Neural crest cell (in vitro differentiated cells): ENCODE results near the gene NUP93. TPM values are rescaled to one million over a fixed set of nuclear protein-coding genes. Genes with fewer than 3 reads are reported as not detected.
A peak's percentile ranks its signal among the peaks of the same experiment; 100 is the strongest.
"Not testable (repeated sequence)": the region's sequence is repeated elsewhere in the genome, so short reads cannot be mapped to it uniquely, and the experiment has no call there.

Source experiments
- DNase-seq: peaks from one replicate; pipeline ENCODE4 v3.0.0; 2021; ENCODE audit warnings: low read depth, mixed read lengths, low spot score
- H3K27ac Mint-ChIP-seq: one replicate; pipeline ENCODE4 v1.8.0; 2021; ENCODE audit warnings: mild to moderate bottlenecking, mixed read lengths; ENCODE audit not compliant: unreplicated experiment
- H3K27me3 Mint-ChIP-seq: 2 replicates; pipeline ENCODE4 v1.8.0; 2021; ENCODE audit warnings: low read depth, mild to moderate bottlenecking, mixed read lengths
- H3K36me3 Mint-ChIP-seq: 2 replicates; pipeline ENCODE4 v1.8.0; 2021; ENCODE audit warnings: low read depth, mild to moderate bottlenecking, mixed read lengths
- H3K4me1 Mint-ChIP-seq: 2 replicates; pipeline ENCODE4 v1.8.0; 2021; ENCODE audit warnings: mixed read lengths
- H3K4me3 Mint-ChIP-seq: one replicate; pipeline ENCODE4 v1.8.0; 2021; ENCODE audit warnings: mild to moderate bottlenecking, mixed read lengths
- H3K9me3 Mint-ChIP-seq: 2 replicates; pipeline ENCODE4 v1.8.0; 2021; ENCODE audit warnings: mixed read lengths
- CTCF ChIP-seq: fragments of 200-600 bp; sonication (generic); conservative IDR thresholded peaks from 2 replicates; pipeline ENCODE4 v1.5.0; 2021; ENCODE audit warnings: antibody characterized with exemption, mild to moderate bottlenecking
- total RNA-seq: library from RNA; stranded (reverse); gene quantifications from 2 replicates; pipeline ENCODE4 v1.2.1, GENCODE V29; 2021

Gene NUP93
- total RNA-seq, 1 donor from 2014 or later = 152 TPM

GRCh38 chr16:56810954-56811353, 81.0 kb downstream of the NUP93 start:
- DNase-seq = no peak
- peaks cover 5% of the 10 kb centered on the region for H3K4me1 Mint-ChIP-seq
- no peak for TF ChIP-seq CTCF
- H3K27ac Mint-ChIP-seq = no peak overlapping the region
- H3K27me3 Mint-ChIP-seq = no peaks in the 10 kb centered on the region
- H3K4me3 Mint-ChIP-seq = no peak overlapping the region
- H3K36me3 Mint-ChIP-seq = peaks cover 8% of the 10 kb centered on the region
- no peaks in the 10 kb centered on the region for H3K9me3 Mint-ChIP-seq

GRCh38 chr16:56811602-56812001, 81.7 kb downstream of the NUP93 start:
- H3K27ac Mint-ChIP-seq, H3K9me3 Mint-ChIP-seq, H3K4me1 Mint-ChIP-seq, H3K36me3 Mint-ChIP-seq, DNase-seq, H3K27me3 Mint-ChIP-seq, H3K4me3 Mint-ChIP-seq: not testable (repeated sequence)

- no peak overlapping the region for H3K27ac Mint-ChIP-seq
- peaks cover 5% of the 10 kb centered on the region for H3K4me1 Mint-ChIP-seq
- H3K36me3 Mint-ChIP-seq = no peaks in the 10 kb centered on the region
- no peaks in the 10 kb centered on the region for H3K9me3 Mint-ChIP-seq
- TF ChIP-seq CTCF = no peak
- DNase-seq = no peak
- no peak overlapping the region for H3K4me3 Mint-ChIP-seq
- no peaks in the 10 kb centered on the region for H3K27me3 Mint-ChIP-seq
Observed at GRCh38 chr16:56812884-56813283, 83.0 kb downstream of the NUP93 start.

- no peak for DNase-seq
- Mint-ChIP-seq H3K4me3 (no peak overlapping the region), H3K4me1 (peaks cover 5% of the 10 kb centered on the region), H3K27ac (peak overlapping the region; percentile 57), H3K27me3 (no peaks in the 10 kb centered on the region), H3K36me3 (no peaks in the 10 kb centered on the region), H3K9me3 (no peaks in the 10 kb centered on the region)
- no peak for TF ChIP-seq CTCF
Observed at GRCh38 chr16:56814537-56815432, 84.9 kb downstream of the NUP93 start.

- Mint-ChIP-seq H3K4me3 (no peak overlapping the region), H3K27me3 (no peaks in the 10 kb centered on the region), H3K27ac (no peak overlapping the region), H3K9me3 (no peaks in the 10 kb centered on the region), H3K36me3 (no peaks in the 10 kb centered on the region), H3K4me1 (peaks cover 5% of the 10 kb centered on the region)
- no peak for DNase-seq
- no peak for TF ChIP-seq CTCF
Observed at GRCh38 chr16:56815721-56816120, 85.8 kb downstream of the NUP93 start.

- no peak overlapping the region for H3K4me3 Mint-ChIP-seq
Observed at GRCh38 chr16:56817056-56817455, 87.1 kb downstream of the NUP93 start.

More at GRCh38 chr16:56817056-56817455, 87.1 kb downstream of the NUP93 start:
- Mint-ChIP-seq H3K4me1 (peaks cover 5% of the 10 kb centered on the region), H3K9me3 (no peaks in the 10 kb centered on the region), H3K27me3 (no peaks in the 10 kb centered on the region), H3K36me3 (peaks cover 3% of the 10 kb centered on the region), H3K27ac (no peak overlapping the region)
- no peak for TF ChIP-seq CTCF
- no peak for DNase-seq
